Esophagus muscularis mucosa (tissue), 3 donors: ENCODE results near the gene LTB4R.
A peak's percentile ranks its signal among the peaks of the same experiment; 100 is the strongest.

Experiments
- POLR2AphosphoS5 ChIP-seq, 2 donors: sonication (generic); formaldehyde crosslinking; IDR thresholded peaks; one replicate each; pipeline ENCODE4 v1.6.1; 2017; ENCODE audit warnings: antibody characterized with exemption in 2 of 2
- TF ChIP-seq, protein P1 (sequence below), 3 experiments: fragments of 200-600 bp in 2 of 3; fragments of 450-650 bp in 1 of 3; sonication (generic) in 2 of 3; IDR thresholded peaks; one replicate each; pipeline ENCODE4 v1.5.1; 2017 to 2019; ENCODE audit warnings: antibody characterized with exemption in 3 of 3, mild to moderate bottlenecking in 2 of 3, moderate library complexity in 1 of 3

DNA sequence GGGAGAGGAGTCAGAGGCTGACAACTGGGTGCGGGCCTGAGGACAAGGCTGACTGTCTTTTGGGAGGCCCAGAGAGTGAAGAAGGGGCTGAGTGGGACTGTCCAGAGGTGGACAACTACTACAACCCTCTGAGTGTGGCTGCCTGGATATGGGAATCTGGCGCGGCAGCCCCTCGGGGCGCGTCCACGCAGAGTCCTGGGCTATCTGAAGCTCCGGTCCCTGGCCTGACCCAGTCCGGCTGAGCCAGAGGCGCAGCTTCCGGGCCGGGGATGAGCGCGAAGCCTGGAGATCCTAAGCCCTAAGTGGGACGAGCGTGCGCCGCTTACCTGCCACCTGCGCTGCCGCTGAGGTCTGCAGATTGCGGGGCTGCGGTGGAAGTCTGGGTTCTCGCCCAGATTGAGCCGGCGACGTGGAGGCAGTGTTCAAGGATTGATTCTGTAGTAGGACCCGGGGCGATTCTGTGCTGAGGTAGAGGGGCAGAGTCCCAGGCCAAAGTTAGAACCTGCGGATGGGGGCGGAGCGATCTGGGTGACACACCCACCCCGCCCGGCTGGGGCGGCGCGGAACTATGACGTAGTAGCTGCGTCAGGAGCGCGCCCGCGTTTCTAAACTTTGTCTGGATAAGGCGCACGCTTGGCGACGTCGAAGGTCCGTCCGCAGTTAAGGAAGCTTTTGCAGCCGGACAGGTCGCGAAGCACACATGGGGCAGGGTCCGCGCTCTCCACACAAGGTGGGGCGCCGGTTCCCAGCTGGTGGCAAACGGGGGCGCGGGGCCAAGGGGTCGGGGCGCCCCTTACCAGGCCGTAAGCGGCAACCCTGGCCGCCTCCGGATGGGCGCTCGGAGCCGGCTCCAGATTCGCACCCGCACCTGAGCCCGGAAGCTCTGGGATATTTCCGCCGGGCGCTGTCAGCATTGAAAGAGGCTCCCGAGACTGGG, 11.8 kb upstream of the LTB4R start, which contains the start of the genes DHRS1 and NOP9:
- TF ChIP-seq, protein P1, sequence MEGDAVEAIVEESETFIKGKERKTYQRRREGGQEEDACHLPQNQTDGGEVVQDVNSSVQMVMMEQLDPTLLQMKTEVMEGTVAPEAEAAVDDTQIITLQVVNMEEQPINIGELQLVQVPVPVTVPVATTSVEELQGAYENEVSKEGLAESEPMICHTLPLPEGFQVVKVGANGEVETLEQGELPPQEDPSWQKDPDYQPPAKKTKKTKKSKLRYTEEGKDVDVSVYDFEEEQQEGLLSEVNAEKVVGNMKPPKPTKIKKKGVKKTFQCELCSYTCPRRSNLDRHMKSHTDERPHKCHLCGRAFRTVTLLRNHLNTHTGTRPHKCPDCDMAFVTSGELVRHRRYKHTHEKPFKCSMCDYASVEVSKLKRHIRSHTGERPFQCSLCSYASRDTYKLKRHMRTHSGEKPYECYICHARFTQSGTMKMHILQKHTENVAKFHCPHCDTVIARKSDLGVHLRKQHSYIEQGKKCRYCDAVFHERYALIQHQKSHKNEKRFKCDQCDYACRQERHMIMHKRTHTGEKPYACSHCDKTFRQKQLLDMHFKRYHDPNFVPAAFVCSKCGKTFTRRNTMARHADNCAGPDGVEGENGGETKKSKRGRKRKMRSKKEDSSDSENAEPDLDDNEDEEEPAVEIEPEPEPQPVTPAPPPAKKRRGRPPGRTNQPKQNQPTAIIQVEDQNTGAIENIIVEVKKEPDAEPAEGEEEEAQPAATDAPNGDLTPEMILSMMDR (IDR thresholded peaks at IDR 0.05): peak in 1 of 3 experiments; percentile 26
- TF ChIP-seq POLR2AphosphoS5 (IDR thresholded peaks at IDR 0.05): peak; percentile 93 to 96
